ENCODE results near the gene MKI67.
A peak's percentile ranks its signal among the peaks of the same experiment; 100 is the strongest.
"Not testable (repeated sequence)": the region's sequence is repeated elsewhere in the genome, so short reads cannot be mapped to it uniquely, and the experiment has no call there.

The MKI67 gene

DNA sequence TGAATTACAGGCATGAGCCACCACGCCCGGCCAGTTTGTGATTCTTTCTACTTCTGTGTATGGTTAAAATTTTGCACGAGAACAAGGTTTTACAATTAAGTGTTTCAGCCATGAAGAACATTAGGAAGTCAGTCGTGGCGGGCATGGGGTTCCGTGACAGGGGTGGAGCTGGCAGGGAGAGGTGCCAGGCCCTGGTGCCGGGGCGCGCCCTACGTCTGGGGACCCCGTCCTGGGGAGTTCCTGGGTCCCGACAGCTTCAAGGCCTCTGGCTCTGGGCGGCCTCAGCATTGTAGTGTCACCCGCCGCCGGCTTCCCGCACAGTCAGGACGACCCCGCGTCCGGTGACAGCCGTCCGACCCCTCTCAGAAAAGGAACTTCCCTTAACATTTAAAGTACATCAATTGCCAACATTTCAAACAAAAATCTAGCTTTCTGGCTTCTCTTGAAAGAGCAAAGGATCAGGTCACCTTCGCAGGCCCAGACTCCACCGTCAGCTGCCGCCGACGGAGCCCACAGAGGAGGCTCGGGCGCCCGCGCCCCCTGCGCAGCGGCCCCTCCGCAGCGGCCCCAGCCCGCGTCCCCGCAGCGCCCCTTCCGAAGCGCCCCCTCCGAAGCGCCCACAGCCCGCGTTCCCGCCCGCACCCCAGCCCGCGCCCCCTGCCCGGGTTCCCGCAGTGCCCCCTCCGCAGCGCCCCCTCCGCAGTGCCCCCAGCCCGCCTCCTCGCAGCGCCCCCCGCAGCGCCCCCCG, 23.2 kb upstream of the MKI67 start:
- DNase-seq, result no peak

- DNase-seq, result no peak
These were observed 21.4 kb upstream of the MKI67 start for GRCh38 chr10:128147669-128148068.

- DNase-seq, result peak in 1 of 2 donors; percentile 38
These were observed 20.8 kb upstream of the MKI67 start for GRCh38 chr10:128147064-128147463.

- DNase-seq, result no peak
These were observed 18.3 kb upstream of the MKI67 start for GRCh38 chr10:128144547-128144946.

DNA sequence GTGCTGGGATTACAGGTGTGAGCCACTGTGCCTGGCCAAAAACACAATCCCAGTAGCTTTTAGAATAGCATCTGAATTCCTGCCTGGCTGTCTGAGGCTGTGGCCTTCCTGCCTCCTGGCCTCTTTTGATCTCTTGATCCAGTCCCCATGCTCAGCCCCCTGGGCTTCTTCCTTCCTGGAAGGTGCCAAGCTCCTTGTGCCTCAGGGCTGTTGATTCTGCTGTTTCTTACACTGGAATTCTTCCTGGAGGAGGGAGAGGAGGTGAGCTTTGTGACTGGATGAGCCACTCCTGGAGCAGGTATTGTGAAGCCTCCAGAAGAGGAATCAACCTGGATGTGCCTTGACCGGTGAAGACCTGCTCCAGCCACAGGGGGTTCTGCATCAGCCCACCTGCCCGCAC, 17.3 kb upstream of the MKI67 start:
- no peak for DNase-seq

GRCh38 chr10:128140425-128140824, 14.2 kb upstream of the MKI67 start:
- DNase-seq, result no peak

DNA sequence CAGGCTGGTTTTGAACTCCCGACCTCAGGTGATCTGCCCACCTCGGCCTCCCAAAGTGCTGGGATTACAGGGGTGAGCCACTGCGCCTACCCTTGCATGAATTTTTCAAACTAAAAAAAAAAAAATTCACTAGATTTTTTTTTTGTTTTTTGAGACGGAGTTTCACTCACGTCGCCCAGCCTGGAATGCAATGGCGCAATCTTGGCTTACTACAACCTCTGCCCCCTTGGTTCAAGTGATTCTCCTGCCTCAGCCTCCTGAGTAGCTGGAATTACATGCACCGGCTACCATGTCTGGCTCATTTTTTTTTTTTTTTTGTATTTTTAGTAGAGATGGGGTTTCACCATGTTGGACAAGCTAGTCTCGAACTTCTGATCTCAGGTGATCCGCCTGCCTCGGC, 12.2 kb upstream of the MKI67 start:
- DNase-seq, result not testable (repeated sequence)

- no peak for DNase-seq
These were observed 11.7 kb upstream of the MKI67 start for GRCh38 chr10:128137877-128138276.

GRCh38 chr10:128130051-128130450, 3.8 kb upstream of the MKI67 start:
- DNase-seq, result no peak

DNA sequence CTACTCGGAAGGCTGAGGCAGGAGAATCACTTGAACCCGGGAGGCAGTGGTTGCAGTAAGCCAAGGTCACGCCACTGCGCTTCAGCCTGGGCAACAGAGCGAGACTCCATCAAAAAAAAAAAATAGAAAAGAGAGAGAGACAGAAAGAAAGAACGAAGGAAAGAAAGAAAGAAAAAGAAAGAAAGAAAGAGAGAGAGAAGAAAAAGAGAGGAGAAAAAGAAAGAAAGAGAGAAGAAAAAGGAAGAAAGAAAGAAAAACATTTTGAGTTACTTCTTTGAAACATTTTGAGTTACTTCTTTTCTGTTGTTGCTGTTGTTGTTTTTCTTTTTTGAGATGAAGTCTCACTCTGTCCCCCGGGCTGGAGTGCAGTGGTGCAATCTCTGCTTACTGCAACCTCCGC, 2.4 kb upstream of the MKI67 start:
- no peak for DNase-seq

GRCh38 chr10:128125416-128125943, 743 bp downstream of the MKI67 start:
- no peak for DNase-seq

GRCh38 chr10:128124813-128125403, 1.3 kb downstream of the MKI67 start:
- DNase-seq, result no peak

DNA sequence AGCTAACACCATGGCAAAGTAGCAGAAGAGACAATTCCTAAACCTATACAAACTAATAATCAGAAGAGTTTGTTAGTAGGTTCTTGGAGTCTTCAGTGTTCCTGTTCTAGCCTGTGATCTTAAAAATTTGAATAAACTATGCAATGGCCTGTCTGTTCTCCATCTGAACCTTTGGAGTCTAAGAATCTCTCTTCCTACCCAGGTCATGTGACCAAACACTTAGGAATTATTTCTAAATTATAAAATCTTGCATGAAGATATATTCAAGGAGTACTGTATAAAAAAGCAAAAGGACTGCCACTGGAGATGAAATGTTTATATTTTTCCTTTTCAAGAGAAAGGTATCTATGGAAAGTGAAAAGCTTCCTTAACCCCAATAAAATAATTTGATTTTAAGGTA, 2.4 kb downstream of the MKI67 start:
- no peak for DNase-seq

GRCh38 chr10:128122931-128123330, 3.3 kb downstream of the MKI67 start:
- no peak for DNase-seq

- no peak for DNase-seq
These were observed 4.3 kb downstream of the MKI67 start for GRCh38 chr10:128121750-128122412.

- no peak for DNase-seq
These were observed 9.2 kb downstream of the MKI67 start for GRCh38 chr10:128116851-128117615.

DNA sequence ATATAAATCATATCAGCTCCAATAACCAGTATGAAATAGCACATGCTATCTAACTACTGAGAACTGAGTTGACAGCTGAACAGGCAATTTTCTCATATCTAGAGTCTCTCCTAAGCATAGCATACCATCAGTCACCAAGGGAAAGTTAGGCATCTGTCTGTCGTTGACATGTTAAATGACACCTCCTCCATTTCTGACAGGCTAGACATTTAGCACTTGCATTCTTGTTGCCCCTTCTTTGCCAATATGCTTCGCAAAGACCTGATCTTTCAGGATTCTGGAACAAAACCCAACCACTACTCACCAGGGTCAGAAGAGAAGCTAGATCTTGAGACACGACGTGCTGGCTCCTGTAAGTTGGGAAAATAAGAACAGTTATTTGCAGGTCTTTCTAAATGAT, 10.0 kb downstream of the MKI67 start:
- no peak for DNase-seq

- DNase-seq, result no peak
These were observed 10.9 kb downstream of the MKI67 start for GRCh38 chr10:128115356-128115755.

DNA sequence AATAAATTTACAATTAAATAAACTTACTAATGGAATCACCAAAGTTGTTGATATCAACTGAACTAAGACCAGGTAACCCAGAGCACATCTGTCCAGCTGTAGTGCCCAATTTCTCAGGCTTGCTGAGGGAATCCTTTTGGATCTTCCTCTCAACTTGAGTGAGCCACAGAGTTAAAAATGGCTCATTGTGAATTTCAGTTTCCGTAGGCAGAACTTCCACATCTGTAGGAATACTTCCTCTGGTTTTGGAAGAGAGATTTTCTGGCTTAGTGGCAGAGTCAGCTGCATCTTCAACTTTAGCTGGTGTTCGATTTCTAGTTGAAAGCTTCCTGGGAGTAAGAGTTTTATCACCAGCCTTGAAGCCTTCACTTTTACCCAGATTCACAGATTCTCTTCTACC, 11.3 kb downstream of the MKI67 start:
- no peak for DNase-seq

GRCh38 chr10:128113026-128113425, 13.2 kb downstream of the MKI67 start:
- no peak for DNase-seq

GRCh38 chr10:128111696-128112095, 14.5 kb downstream of the MKI67 start:
- DNase-seq, result no peak

- DNase-seq, result no peak
These were observed 15.9 kb downstream of the MKI67 start for GRCh38 chr10:128110339-128110738.

GRCh38 chr10:128109707-128110106, 16.5 kb downstream of the MKI67 start:
- DNase-seq, result no peak

Measured in CD4-positive, alpha-beta T cell treated with Interleukin-4 for 1 hour (primary cell).